IPS-20b (cell line): Measurements from ENCODE around the gene PLA2G4D.

Experiments used
- H3K27ac ChIP-seq: one replicate; pipeline ENCODE4 v1.5.1; 2013; ENCODE audit warnings: low read length
- H3K27me3 ChIP-seq: 2 replicates; pipeline ENCODE4 v1.6.1; 2013; ENCODE audit warnings: mild to moderate bottlenecking, low read length, inconsistent platforms; ENCODE audit not compliant: insufficient read depth
- H3K36me3 ChIP-seq: 2 replicates; pipeline ENCODE4 v1.6.1; 2013; ENCODE audit warnings: low read depth, mild to moderate bottlenecking, inconsistent platforms, low read length, moderate library complexity; ENCODE audit not compliant: insufficient read depth
- H3K4me1 ChIP-seq: 2 replicates; pipeline ENCODE4 v1.6.1; 2013; ENCODE audit warnings: mild to moderate bottlenecking, control low read depth, inconsistent platforms, low read length, moderate library complexity; ENCODE audit not compliant: insufficient read depth
- H3K4me3 ChIP-seq: 2 replicates; pipeline ENCODE4 v1.5.1; 2013; ENCODE audit warnings: mild to moderate bottlenecking, low read length, inconsistent platforms
- H3K9ac ChIP-seq: 2 replicates; pipeline ENCODE4 v1.6.1; 2013; ENCODE audit warnings: low read depth, mild to moderate bottlenecking, inconsistent platforms, low read length, moderate library complexity
- H3K9me3 ChIP-seq: 2 replicates; pipeline ENCODE4 v1.6.1; 2013; ENCODE audit warnings: mild to moderate bottlenecking, low read depth, low read length, inconsistent platforms; ENCODE audit not compliant: insufficient read depth

Gene PLA2G4D

GRCh38 chr15:42088801-42089640 lies 5.3 kb downstream of the PLA2G4D start:
- Histone ChIP-seq H3K4me3 (no peak overlapping the region), H3K4me1 (peaks cover 3% of the 10 kb centered on the region; the same call in 1 of the 2 replicates)

GRCh38 chr15:42087926-42088800 lies 6.2 kb downstream of the PLA2G4D start:
- H3K27me3 ChIP-seq = no peaks in the 10 kb centered on the region
- peaks cover 3% of the 10 kb centered on the region; the same call in 1 of the 2 replicates for H3K4me1 ChIP-seq
- H3K9ac ChIP-seq = no peak overlapping the region
- H3K9me3 ChIP-seq = no peaks in the 10 kb centered on the region
- H3K36me3 ChIP-seq = no peaks in the 10 kb centered on the region
- no peak overlapping the region for H3K4me3 ChIP-seq
- H3K27ac ChIP-seq = no peak overlapping the region

More at GRCh38 chr15:42088801-42089640, 5.3 kb downstream of the PLA2G4D start:
- Histone ChIP-seq H3K27me3 (no peaks in the 10 kb centered on the region), H3K27ac (no peak overlapping the region), H3K9me3 (no peaks in the 10 kb centered on the region), H3K36me3 (no peaks in the 10 kb centered on the region), H3K9ac (no peak overlapping the region)

DNA sequence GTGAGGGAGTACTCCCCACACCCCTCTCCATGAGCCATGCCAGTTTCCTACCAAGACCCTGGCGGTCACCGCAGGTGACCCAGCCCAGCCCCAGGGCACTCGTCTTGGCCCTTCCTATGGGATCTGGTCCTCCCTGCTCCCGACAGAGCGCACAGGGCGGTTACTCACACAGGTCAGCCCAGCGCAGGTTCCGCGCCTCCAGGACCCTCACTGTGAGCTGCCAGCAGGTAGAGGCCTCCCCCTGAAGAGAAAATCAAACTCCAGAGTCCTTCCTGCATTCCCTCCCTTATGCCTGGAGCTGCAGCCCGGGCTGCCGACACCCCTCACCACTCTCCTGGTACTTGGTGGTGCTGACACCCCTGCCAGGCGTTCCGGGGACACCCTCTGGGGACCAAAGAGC lies 6.9 kb downstream of the PLA2G4D start:
- Histone ChIP-seq H3K27ac (no peak overlapping the region), H3K27me3 (no peaks in the 10 kb centered on the region), H3K9ac (no peak overlapping the region), H3K36me3 (no peaks in the 10 kb centered on the region), H3K4me1 (no peaks in the 10 kb centered on the region; the same call in 1 of the 2 replicates), H3K4me3 (no peak overlapping the region), H3K9me3 (no peaks in the 10 kb centered on the region)

DNA sequence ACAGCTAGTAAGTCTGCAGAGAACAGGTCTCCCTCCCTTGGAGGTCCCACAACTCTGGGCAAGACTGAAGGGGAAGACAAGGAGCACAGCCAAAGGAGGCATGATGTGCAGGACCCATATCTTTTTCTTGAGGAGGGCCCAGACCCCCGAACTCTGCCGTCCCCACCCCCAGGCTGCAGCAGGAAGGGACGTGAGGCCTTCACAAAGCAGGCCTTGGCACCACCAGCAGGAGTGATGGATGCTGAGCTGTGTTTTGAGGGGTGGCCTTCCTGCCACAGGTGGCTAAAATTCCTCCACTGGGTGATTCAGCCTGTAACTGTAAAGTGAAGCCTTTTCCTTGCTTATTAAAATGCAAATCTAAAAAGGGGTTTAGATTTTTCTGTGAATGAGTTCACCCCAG lies 8.6 kb downstream of the PLA2G4D start:
- no peaks in the 10 kb centered on the region for H3K36me3 ChIP-seq
- H3K27ac ChIP-seq = no peak overlapping the region
- no peaks in the 10 kb centered on the region for H3K9me3 ChIP-seq
- no peaks in the 10 kb centered on the region; the same call in 1 of the 2 replicates for H3K4me1 ChIP-seq
- no peak overlapping the region for H3K9ac ChIP-seq
- H3K27me3 ChIP-seq = no peaks in the 10 kb centered on the region
- no peak overlapping the region for H3K4me3 ChIP-seq

DNA sequence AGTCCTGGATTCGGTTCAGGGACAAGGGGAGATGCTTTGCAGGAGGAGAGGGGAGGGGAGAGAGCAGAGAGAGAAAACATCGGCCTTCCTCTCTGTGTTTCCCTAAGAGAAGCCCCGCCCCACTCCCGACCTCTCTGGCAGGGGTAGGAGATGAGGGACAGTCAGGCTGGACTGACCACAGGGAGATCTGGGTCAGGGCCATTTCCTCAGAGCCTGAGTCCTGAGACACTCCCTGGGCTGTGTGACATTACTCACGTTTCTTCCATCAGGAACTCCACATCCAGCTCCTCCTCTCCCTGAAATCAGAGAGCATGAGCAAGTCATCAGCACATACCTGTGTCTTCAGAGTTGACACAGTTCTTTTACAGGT lies 9.1 kb downstream of the PLA2G4D start:
- Histone ChIP-seq H3K27ac (no peak overlapping the region), H3K36me3 (no peaks in the 10 kb centered on the region), H3K4me1 (peaks cover 3% of the 10 kb centered on the region), H3K9me3 (no peaks in the 10 kb centered on the region), H3K27me3 (no peaks in the 10 kb centered on the region), H3K9ac (no peak overlapping the region), H3K4me3 (no peak overlapping the region)

DNA sequence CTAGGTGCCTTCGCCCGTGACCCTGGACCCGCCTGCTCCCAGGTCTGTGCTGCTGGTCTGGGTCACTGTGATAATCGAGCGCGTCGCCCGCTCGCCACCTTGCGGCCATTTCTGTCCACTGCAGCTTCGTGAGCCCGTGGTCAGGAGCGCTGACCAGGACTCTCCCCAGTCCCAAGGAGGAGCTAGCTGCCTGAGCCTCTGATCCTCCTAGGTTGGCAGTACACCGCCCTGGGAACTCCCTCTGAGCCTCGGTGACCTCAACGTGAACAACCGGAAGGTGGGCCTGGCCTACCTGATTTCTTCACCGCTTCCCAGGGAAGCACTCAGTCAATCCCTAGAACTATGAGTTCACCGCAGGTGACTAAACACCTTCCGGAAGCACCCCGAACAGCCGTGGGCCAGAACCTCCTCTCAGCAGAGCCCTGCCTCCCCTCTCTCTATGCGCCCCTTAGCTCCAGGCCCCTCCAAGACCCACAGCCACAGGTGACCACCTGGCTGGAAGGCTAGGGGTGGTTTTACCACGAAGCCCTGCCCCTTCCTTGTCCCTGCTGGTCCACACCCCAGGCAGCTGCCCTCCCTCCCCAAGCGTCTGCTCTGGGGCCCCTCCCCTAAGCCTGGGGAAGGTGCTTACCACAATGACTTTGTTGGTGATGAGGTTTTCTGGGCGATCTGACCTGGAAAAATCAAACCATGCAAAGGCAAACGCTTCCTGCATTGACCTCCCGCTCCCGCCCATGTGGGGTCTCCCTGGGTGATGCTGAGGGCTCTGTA lies 9.7 kb downstream of the PLA2G4D start:
- Histone ChIP-seq H3K9ac (no peak overlapping the region), H3K4me1 (peaks cover 6% of the 10 kb centered on the region; the same call in 1 of the 2 replicates)

GRCh38 chr15:42083916-42084315 lies 10.4 kb downstream of the PLA2G4D start:
- H3K4me1 ChIP-seq = peaks cover 6% of the 10 kb centered on the region; the same call in 1 of the 2 replicates
- H3K9ac ChIP-seq = no peak overlapping the region
- no peak overlapping the region for H3K4me3 ChIP-seq
- H3K27ac ChIP-seq = no peak overlapping the region
- H3K36me3 ChIP-seq = no peaks in the 10 kb centered on the region
- no peaks in the 10 kb centered on the region for H3K9me3 ChIP-seq
- no peaks in the 10 kb centered on the region for H3K27me3 ChIP-seq

More for the DNA sequence above, 9.7 kb downstream of the PLA2G4D start:
- Histone ChIP-seq H3K27ac (no peak overlapping the region), H3K9me3 (no peaks in the 10 kb centered on the region), H3K4me3 (no peak overlapping the region), H3K27me3 (no peaks in the 10 kb centered on the region), H3K36me3 (no peaks in the 10 kb centered on the region)

DNA sequence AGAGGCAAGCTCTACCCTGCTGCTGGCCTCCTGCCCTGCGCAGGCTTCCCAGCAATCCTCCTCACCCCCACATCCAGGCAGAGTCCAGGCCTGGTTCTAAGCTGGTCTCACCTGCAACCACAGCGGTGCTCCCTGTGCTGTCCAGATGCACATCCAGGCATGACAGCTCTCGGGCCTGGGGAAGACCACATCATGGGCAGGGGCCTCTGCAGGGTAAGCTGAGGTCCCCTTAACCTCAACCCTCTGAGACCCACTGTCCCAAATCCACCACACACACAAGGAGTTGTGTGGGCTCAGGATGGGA lies 10.8 kb downstream of the PLA2G4D start:
- H3K36me3 ChIP-seq = no peaks in the 10 kb centered on the region
- no peak overlapping the region for H3K27ac ChIP-seq
- H3K4me3 ChIP-seq = no peak overlapping the region
- no peaks in the 10 kb centered on the region for H3K27me3 ChIP-seq
- peaks cover 6% of the 10 kb centered on the region; the same call in 1 of the 2 replicates for H3K4me1 ChIP-seq
- H3K9me3 ChIP-seq = no peaks in the 10 kb centered on the region
- no peak overlapping the region for H3K9ac ChIP-seq

DNA sequence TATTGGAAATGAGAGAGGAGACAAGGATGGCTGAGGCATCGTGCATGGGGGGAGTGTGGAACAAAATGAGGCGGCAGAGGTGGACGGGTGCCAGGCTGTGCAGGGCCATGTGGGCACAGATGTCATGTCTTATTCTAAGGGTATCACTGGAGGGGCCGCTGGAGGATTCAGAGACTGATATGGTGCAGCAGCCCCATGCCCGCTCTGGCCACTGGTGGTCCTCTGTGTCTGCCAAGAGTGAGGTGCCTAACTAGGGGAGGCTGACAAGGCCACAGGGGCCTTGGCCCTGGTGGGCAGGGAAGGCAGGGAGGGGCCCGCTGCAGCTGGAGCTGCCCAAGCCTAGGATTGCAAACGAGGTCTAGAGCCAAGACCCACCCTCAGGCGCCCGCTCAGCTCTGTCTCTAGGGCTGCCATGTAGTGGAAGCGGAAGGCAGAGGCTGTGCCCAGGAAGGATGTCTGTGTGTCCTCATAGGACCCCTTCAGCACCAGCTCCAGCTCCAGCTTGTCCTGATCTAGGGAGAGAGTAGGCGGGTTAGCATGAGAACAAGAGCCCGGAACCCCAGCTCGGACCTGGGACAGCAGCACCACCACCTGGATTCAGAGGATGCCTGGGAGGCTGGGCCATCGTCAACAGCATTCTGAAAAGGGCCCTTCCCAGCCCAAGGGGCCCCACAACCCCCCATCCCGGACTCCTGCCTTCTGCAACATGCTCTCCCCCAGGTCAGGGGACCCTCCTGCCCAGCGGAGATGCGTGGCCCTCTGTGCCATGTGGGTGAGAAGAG lies 11.3 kb downstream of the PLA2G4D start:
- no peak overlapping the region for H3K4me3 ChIP-seq
- no peaks in the 10 kb centered on the region for H3K27me3 ChIP-seq
- H3K36me3 ChIP-seq = no peaks in the 10 kb centered on the region
- H3K9ac ChIP-seq = no peak overlapping the region
- H3K4me1 ChIP-seq = peaks cover 7% of the 10 kb centered on the region; the same call in 1 of the 2 replicates
- no peaks in the 10 kb centered on the region for H3K9me3 ChIP-seq
- H3K27ac ChIP-seq = no peak overlapping the region

GRCh38 chr15:42082141-42082540 lies 12.2 kb downstream of the PLA2G4D start:
- no peaks in the 10 kb centered on the region for H3K27me3 ChIP-seq

More at GRCh38 chr15:42082141-42082540, 12.2 kb downstream of the PLA2G4D start:
- H3K4me3 ChIP-seq = no peak overlapping the region
- H3K4me1 ChIP-seq = peaks cover 8% of the 10 kb centered on the region; the same call in 1 of the 2 replicates
- no peaks in the 10 kb centered on the region for H3K9me3 ChIP-seq
- H3K27ac ChIP-seq = no peak overlapping the region
- no peak overlapping the region for H3K9ac ChIP-seq
- no peaks in the 10 kb centered on the region for H3K36me3 ChIP-seq
